A673 (cell line): Measurements from ENCODE around the gene MKX. TPM values are rescaled to one million over a fixed set of nuclear protein-coding genes. Genes with fewer than 3 reads are reported as not detected.

Experiments used
- BruUV-seq: library from RNA; stranded (reverse); fragments of 400-500 nt; replicated peaks from 2 replicates; lab custom pipeline; 2021; lab: Mats Ljungman, UMichigan
- CTCF ChIA-PET: fragments of 300-600 bp; sonication (Branson Sonifier 250); formaldehyde crosslinking; loops from one replicate; lab custom pipeline; 2022; ENCODE audit warnings: antibody characterized with exemption; lab: Charles Lee
- POLR2A ChIA-PET: fragments of 300-600 bp; sonication (Branson Sonifier 250); formaldehyde crosslinking; loops from one replicate; lab custom pipeline; 2022; ENCODE audit warnings: antibody characterized with exemption; ENCODE audit not compliant: low non-redundant PET; lab: Charles Lee
- DNase-seq: peaks from one replicate; pipeline ENCODE4 v3.0.0-alpha.2; 2015; ENCODE audit warnings: low spot score
- H3K27ac ChIP-seq: fragments of 200-600 bp; sonication (generic); 2 replicates; pipeline ENCODE4 v1.5.1; 2016; ENCODE audit warnings: mixed run types, low read depth, mild to moderate bottlenecking, mixed read lengths, antibody characterized with exemption, low read length; ENCODE audit not compliant: poor library complexity, severe bottlenecking
- H3K27me3 ChIP-seq: fragments of 200-600 bp; sonication (generic); replicated peaks from 2 replicates; pipeline ENCODE4 v1.6.1; 2017; ENCODE audit warnings: mixed run types, low read depth, mild to moderate bottlenecking, mixed read lengths, antibody characterized with exemption, low read length; ENCODE audit not compliant: insufficient read depth, poor library complexity
- H3K36me3 ChIP-seq: fragments of 200-600 bp; sonication (generic); 2 replicates; pipeline ENCODE4 v1.6.1; 2016; ENCODE audit warnings: mixed run types, mild to moderate bottlenecking, mixed read lengths, antibody characterized with exemption, low read length; ENCODE audit not compliant: insufficient read depth, poor library complexity, severe bottlenecking
- H3K4me1 ChIP-seq: fragments of 200-600 bp; sonication (generic); 2 replicates; pipeline ENCODE4 v1.6.1; 2017; ENCODE audit warnings: mixed run types, mild to moderate bottlenecking, mixed read lengths, antibody characterized with exemption, low read length; ENCODE audit not compliant: insufficient read depth, poor library complexity, severe bottlenecking
- H3K4me3 ChIP-seq: fragments of 200-600 bp; sonication (generic); 2 replicates; pipeline ENCODE4 v1.5.1; 2016; ENCODE audit warnings: low read depth, mixed run types, mild to moderate bottlenecking, mixed read lengths, low read length; ENCODE audit not compliant: poor library complexity, severe bottlenecking
- H3K9me3 ChIP-seq: fragments of 200-600 bp; sonication (generic); 2 replicates; pipeline ENCODE4 v1.6.1; 2016; ENCODE audit warnings: mixed run types, low read depth, mild to moderate bottlenecking, mixed read lengths, antibody characterized with exemption, low read length; ENCODE audit not compliant: poor library complexity, severe bottlenecking
- EZH2 ChIP-seq: fragments of 200-600 bp; sonication (generic); IDR thresholded peaks from 2 replicates; pipeline ENCODE4 v1.6.1; 2017; ENCODE audit warnings: borderline replicate concordance, low read depth, mild to moderate bottlenecking, mixed read lengths, antibody characterized with exemption, low read length; ENCODE audit not compliant: poor library complexity, severe bottlenecking
- intact Hi-C: fragments of 100-400 bp; cut with micrococcal nuclease; formaldehyde crosslinking; loops from one replicate; pipeline ENCODE4 v1.10.0; 2022; ENCODE audit not compliant: unreplicated experiment
- total RNA-seq: library from RNA; stranded (reverse); gene quantifications from 2 replicates; pipeline ENCODE4 v1.2.3, GENCODE V29; 2021
- TF ChIP-seq, protein P1 (sequence below): fragments of 300-800, 200-600 bp; sonication (generic); conservative IDR thresholded peaks from 2 replicates; pipeline ENCODE4 v1.5.1; 2017; ENCODE audit warnings: low read depth, mild to moderate bottlenecking, antibody characterized with exemption, low read length, moderate library complexity, mixed read lengths

Gene MKX
- total RNA-seq, 1 experiment from 2014 or later = 0.09 TPM

DNA sequence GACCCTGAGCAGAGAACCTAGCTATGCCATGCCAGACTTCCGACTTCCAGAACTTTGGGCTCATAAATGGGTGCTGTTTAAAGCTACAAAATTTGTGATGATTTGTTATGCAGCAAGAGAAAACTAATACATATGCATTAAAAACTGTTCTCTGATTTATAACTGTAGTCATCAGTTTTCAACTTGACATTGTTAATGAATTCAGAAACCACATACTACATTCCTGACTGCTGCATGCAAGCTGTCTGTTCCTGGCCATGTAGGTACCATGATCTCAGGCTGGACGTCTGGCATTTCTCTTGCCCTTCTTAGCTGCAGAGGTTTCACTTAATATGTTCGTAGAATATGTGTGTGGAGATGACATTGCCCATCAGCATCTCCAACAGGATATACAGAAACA, 28.4 kb downstream of the MKX start:
- no TSS peak for BruUV-seq
- H3K4me1 ChIP-seq = no peaks in the 10 kb centered on the region
- H3K27ac ChIP-seq = no peak overlapping the region
- no peaks in the 10 kb centered on the region for H3K36me3 ChIP-seq
- no peak for DNase-seq
- POLR2A ChIA-PET = no interaction called here
- no peaks in the 10 kb centered on the region for H3K27me3 ChIP-seq
- TF ChIP-seq, protein P1, sequence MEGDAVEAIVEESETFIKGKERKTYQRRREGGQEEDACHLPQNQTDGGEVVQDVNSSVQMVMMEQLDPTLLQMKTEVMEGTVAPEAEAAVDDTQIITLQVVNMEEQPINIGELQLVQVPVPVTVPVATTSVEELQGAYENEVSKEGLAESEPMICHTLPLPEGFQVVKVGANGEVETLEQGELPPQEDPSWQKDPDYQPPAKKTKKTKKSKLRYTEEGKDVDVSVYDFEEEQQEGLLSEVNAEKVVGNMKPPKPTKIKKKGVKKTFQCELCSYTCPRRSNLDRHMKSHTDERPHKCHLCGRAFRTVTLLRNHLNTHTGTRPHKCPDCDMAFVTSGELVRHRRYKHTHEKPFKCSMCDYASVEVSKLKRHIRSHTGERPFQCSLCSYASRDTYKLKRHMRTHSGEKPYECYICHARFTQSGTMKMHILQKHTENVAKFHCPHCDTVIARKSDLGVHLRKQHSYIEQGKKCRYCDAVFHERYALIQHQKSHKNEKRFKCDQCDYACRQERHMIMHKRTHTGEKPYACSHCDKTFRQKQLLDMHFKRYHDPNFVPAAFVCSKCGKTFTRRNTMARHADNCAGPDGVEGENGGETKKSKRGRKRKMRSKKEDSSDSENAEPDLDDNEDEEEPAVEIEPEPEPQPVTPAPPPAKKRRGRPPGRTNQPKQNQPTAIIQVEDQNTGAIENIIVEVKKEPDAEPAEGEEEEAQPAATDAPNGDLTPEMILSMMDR = no peak
- TF ChIP-seq EZH2 = no peak
- CTCF ChIA-PET = no interaction called here
- no peak overlapping the region for H3K4me3 ChIP-seq
- H3K9me3 ChIP-seq = no peaks in the 10 kb centered on the region
- intact Hi-C loops = no loop called here

DNA sequence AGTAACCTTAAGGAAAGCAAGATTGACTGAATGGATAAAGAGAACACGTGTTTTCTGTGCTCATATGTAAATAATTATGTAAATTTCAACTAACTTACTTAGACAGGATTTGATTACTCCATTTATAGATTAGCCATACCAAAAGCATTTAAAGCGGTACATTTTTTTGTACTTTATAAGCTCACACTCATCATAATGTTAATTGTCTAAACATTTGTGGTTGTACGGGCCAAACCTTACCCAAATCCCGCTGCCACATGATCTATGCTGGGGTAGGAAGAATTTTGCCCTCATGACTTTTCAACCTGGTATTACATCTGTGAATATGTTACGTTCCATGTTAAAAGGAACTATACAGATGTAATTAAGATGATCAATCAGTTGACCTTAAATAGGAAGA, 29.1 kb downstream of the MKX start:
- no peak for DNase-seq
- Histone ChIP-seq H3K4me3 (no peak overlapping the region), H3K4me1 (no peaks in the 10 kb centered on the region), H3K27ac (no peak overlapping the region), H3K9me3 (no peaks in the 10 kb centered on the region), H3K36me3 (no peaks in the 10 kb centered on the region), H3K27me3 (no peaks in the 10 kb centered on the region)
- no TSS peak for BruUV-seq
- TF ChIP-seq, protein P1 = no peak
- no peak for TF ChIP-seq EZH2
- POLR2A ChIA-PET = no interaction called here
- CTCF ChIA-PET = no interaction called here
- intact Hi-C loops = no loop called here

DNA sequence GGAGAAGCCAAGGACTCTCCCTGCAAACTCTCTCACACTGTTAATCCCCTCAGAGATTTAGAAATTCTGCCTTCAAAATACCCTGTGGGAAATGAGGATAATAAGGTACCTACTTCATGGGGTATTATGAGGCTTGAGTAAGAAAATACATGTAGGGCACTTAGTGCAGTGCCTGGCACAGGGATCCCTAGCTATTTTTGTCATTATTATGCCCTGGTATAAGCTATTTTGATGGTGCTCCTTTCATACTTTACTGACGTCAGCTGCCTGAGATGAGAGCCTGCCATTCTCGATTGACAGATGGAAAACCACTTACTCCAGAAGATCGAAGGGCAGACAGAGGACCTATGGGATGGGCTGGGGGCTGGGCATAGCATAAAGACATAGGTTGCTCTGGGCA, 30.1 kb downstream of the MKX start:
- BruUV-seq = no TSS peak
- no peak for DNase-seq
- intact Hi-C loops = no loop called here
- Histone ChIP-seq H3K27me3 (no peaks in the 10 kb centered on the region), H3K9me3 (no peaks in the 10 kb centered on the region), H3K4me1 (no peaks in the 10 kb centered on the region), H3K4me3 (no peak overlapping the region), H3K27ac (no peak overlapping the region), H3K36me3 (no peaks in the 10 kb centered on the region)
- POLR2A ChIA-PET = no interaction called here
- TF ChIP-seq EZH2 = no peak
- TF ChIP-seq, protein P1 = no peak
- CTCF ChIA-PET = no interaction called here
